Uterus (tissue), 4 donors: Measurements from ENCODE around the gene NPHP4. TPM values are rescaled to one million over a fixed set of nuclear protein-coding genes. Genes with fewer than 3 reads are reported as not detected.

ENCODE experiments used
- DNase-seq, 2 donors: peaks; one replicate each; pipeline ENCODE4 v3.0.0-alpha.2; 2019 to 2020
- H3K27ac ChIP-seq, 2 donors: fragments of 200-600 bp; sonication (generic); 1 replicate in 1 of 2; 2 replicates in 1 of 2; pipeline ENCODE4 v1.5.1; 2016 to 2018
- H3K27me3 ChIP-seq, 2 donors: fragments of 200-600 bp; sonication (generic); one replicate each; pipeline ENCODE4 v1.5.1; 2018 to 2019; ENCODE audit warnings: control low read depth in 1 of 2
- H3K36me3 ChIP-seq, 2 donors: fragments of 200-600 bp; sonication (generic); one replicate each; pipeline ENCODE4 v1.5.1; 2019; ENCODE audit warnings: control low read depth in 1 of 2
- H3K4me1 ChIP-seq, 2 donors: fragments of 200-600 bp; sonication (generic); one replicate each; pipeline ENCODE4 v1.5.1; 2018 to 2019; ENCODE audit warnings: control low read depth in 1 of 2
- H3K4me3 ChIP-seq, 2 donors: fragments of 200-600 bp; sonication (generic); 1 replicate in 1 of 2; 2 replicates in 1 of 2; pipeline ENCODE4 v1.5.1; 2018 to 2019; ENCODE audit warnings: mild to moderate bottlenecking in 1 of 2
- H3K9me3 ChIP-seq, 2 donors: fragments of 200-600 bp; sonication (generic); one replicate each; pipeline ENCODE4 v1.5.1; 2019; ENCODE audit warnings: control low read depth in 1 of 2
- CTCF ChIP-seq, 4 experiments: fragments of 200-600 bp in 2 of 4; fragments of 450-650 bp in 2 of 4; sonication (generic) in 2 of 4; IDR thresholded peaks; one replicate each; pipeline ENCODE4 v1.5.1; 2016 to 2019; ENCODE audit warnings: antibody characterized with exemption in 4 of 4, mild to moderate bottlenecking in 2 of 4, moderate library complexity in 1 of 4
- POLR2A ChIP-seq, 2 donors: fragments of 450-650 bp; IDR thresholded peaks; one replicate each; pipeline ENCODE4 v1.6.1; 2016; ENCODE audit warnings: antibody characterized with exemption in 2 of 2, mild to moderate bottlenecking in 1 of 2, moderate library complexity in 1 of 2
- intact Hi-C: fragments of 100-400 bp; cut with DNase I; formaldehyde crosslinking; loops from one replicate; pipeline ENCODE4 v1.15.1; 2023; ENCODE audit warnings: low total_unique reads
- total RNA-seq, 4 donors: library from RNA; depleted of rRNA in 3 of 4; stranded (reverse); fragments of >200 nt in 3 of 4; gene quantifications; one replicate each; pipeline versions ENCODE4 v1.1.0 to v1.2.4, GENCODE V29; 2014 to 2023
- donor health status: DM: yes; HTN: yes; CAD: no.

NPHP4 gene
- total RNA-seq, 4 donors from 2014 or later = 1.3 to 16.2 (median 7.0) TPM

- no peak for DNase-seq
- intact Hi-C loops = no loop called here
- Histone ChIP-seq H3K36me3 (no peaks in the 10 kb centered on the region), H3K4me3 (no peak overlapping the region), H3K27me3 (no peaks in the 10 kb centered on the region), H3K27ac (no peak overlapping the region), H3K4me1 (no peaks in the 10 kb centered on the region), H3K9me3 (no peaks in the 10 kb centered on the region)
- TF ChIP-seq CTCF (IDR thresholded peaks at IDR 0.05) (no peak), POLR2A (IDR thresholded peaks at IDR 0.05) (no peak)
Observed at GRCh38 chr1:5934058-5934884, 58.0 kb downstream of the NPHP4 start.

GRCh38 chr1:5933676-5934057 is 58.6 kb downstream of the NPHP4 start:
- DNase-seq = no peak
- no peaks in the 10 kb centered on the region for H3K27me3 ChIP-seq
- no peaks in the 10 kb centered on the region for H3K9me3 ChIP-seq
- TF ChIP-seq POLR2A (IDR thresholded peaks at IDR 0.05) (no peak), CTCF (IDR thresholded peaks at IDR 0.05) (no peak)
- no peak overlapping the region for H3K4me3 ChIP-seq
- H3K36me3 ChIP-seq = no peaks in the 10 kb centered on the region
- no peak overlapping the region for H3K27ac ChIP-seq
- no peaks in the 10 kb centered on the region for H3K4me1 ChIP-seq
- intact Hi-C loops = no loop called here

- no peak overlapping the region for H3K4me3 ChIP-seq
- TF ChIP-seq POLR2A (IDR thresholded peaks at IDR 0.05) (no peak), CTCF (IDR thresholded peaks at IDR 0.05) (no peak)
- no peaks in the 10 kb centered on the region for H3K4me1 ChIP-seq
- H3K27me3 ChIP-seq = no peaks in the 10 kb centered on the region
- intact Hi-C loops = no loop called here
- DNase-seq = no peak
- H3K36me3 ChIP-seq = no peaks in the 10 kb centered on the region
- no peaks in the 10 kb centered on the region for H3K9me3 ChIP-seq
- no peak overlapping the region for H3K27ac ChIP-seq
Observed at GRCh38 chr1:5933050-5933449, 59.2 kb downstream of the NPHP4 start.

GRCh38 chr1:5928714-5929400 is 63.4 kb downstream of the NPHP4 start:
- no peak for TF ChIP-seq CTCF (IDR thresholded peaks at IDR 0.05)
- TF ChIP-seq POLR2A (IDR thresholded peaks at IDR 0.05) = no peak
- Histone ChIP-seq H3K36me3 (no peaks in the 10 kb centered on the region), H3K27ac (no peak overlapping the region), H3K9me3 (no peaks in the 10 kb centered on the region), H3K4me3 (no peak overlapping the region), H3K4me1 (no peaks in the 10 kb centered on the region), H3K27me3 (no peaks in the 10 kb centered on the region)
- no peak for DNase-seq
- intact Hi-C loops = no loop called here
